Measurements from ENCODE around the gene NEDD4L.

DNA sequence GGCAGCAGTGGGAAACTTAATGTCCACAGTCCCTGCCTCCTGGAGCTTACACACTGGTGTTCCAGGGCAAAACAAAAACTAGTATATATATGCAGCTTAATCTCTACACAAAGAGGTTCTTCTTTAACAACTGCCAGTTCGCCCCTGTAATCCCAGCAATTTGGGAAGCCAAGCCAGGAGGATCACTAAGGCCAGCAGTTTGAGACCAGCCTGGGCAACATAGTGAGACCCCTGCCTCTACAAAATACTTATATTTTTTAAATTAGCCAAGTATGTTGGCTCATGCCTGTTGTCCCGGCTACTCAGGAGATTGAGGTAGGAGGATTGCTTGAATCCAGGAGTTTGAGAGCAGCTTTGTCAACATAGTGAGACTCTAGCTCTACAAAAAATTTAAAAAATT, 17.2 kb upstream of the NEDD4L start:
- TF ChIP-seq, protein P1, sequence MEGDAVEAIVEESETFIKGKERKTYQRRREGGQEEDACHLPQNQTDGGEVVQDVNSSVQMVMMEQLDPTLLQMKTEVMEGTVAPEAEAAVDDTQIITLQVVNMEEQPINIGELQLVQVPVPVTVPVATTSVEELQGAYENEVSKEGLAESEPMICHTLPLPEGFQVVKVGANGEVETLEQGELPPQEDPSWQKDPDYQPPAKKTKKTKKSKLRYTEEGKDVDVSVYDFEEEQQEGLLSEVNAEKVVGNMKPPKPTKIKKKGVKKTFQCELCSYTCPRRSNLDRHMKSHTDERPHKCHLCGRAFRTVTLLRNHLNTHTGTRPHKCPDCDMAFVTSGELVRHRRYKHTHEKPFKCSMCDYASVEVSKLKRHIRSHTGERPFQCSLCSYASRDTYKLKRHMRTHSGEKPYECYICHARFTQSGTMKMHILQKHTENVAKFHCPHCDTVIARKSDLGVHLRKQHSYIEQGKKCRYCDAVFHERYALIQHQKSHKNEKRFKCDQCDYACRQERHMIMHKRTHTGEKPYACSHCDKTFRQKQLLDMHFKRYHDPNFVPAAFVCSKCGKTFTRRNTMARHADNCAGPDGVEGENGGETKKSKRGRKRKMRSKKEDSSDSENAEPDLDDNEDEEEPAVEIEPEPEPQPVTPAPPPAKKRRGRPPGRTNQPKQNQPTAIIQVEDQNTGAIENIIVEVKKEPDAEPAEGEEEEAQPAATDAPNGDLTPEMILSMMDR (IDR thresholded peaks at IDR 0.05; ENCODE audit: insufficient read depth, low read length, poor library complexity, severe bottlenecking), result no peak
- no peak for TF ChIP-seq EZH2phosphoT487 (conservative IDR thresholded peaks at IDR 0.05; ENCODE audit: low read length)
